ENCODE results near the gene ALCAM. TPM values are rescaled to one million over a fixed set of nuclear protein-coding genes. Genes with fewer than 3 reads are reported as not detected.
A peak's percentile ranks its signal among the peaks of the same experiment; 100 is the strongest.
"Not testable (repeated sequence)": the region's sequence is repeated elsewhere in the genome, so short reads cannot be mapped to it uniquely, and the experiment has no call there.

The ALCAM gene
- total RNA-seq, 3 donors from 2014 or later, result 8.7 to 11.1 (median 10.7) TPM

DNA sequence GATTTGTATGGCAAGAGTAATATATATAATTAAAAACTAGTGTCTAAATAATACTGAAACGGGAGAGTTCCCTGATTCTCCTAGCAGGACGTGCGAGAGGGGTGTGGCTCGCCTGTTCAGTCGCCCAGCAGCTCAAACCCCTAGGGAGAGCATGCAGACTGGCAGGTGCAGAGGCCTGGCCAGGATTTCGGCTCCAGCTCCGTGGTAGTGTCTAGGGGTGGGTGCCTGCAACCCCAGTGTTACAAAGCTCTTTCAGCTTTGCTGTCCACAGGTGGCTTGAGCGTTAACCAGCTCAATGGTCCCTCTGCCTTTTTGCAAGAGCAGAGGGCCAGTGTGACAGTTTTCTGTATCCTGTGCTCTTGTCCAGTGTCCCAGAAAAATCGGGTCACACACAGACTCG is 226.6 kb downstream of the ALCAM start:
- DNase-seq (no peak), ATAC-seq (no peak)
- Mint-ChIP-seq H3K4me1 (ENCODE audit: low read depth) (peaks cover 7% of the 10 kb centered on the region), H3K9me3 (no peaks in the 10 kb centered on the region), H3K27me3 (ENCODE audit: low read depth) (peaks cover 2% of the 10 kb centered on the region), H3K4me3 (no peak overlapping the region), H3K36me3 (ENCODE audit: insufficient read depth) (no peaks in the 10 kb centered on the region)

DNA sequence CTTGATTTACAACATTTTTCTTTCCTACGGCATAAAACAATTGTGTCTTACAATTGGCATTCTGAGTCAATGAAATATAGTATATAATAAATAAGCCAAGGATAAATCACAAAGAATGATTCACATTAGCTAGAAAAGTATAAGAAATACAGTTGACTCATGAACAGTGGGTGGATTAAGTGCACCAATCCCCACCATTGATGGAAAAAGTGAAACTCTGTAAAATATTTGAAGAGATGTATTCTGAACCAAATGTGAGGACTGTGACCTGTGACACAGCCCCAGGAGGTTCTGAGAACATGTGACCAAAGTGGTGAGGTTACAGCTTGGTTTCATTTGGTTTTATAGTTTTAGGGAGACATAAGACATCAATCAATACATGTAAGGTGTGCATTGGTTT is 227.5 kb downstream of the ALCAM start:
- peak; percentile 95 for ATAC-seq
- peaks cover 7% of the 10 kb centered on the region for H3K4me1 Mint-ChIP-seq (ENCODE audit: low read depth)
- no peak for DNase-seq
- H3K36me3 Mint-ChIP-seq (ENCODE audit: insufficient read depth), result no peaks in the 10 kb centered on the region
- no peaks in the 10 kb centered on the region for H3K9me3 Mint-ChIP-seq
- H3K4me3 Mint-ChIP-seq, result no peak overlapping the region
- peaks cover 2% of the 10 kb centered on the region for H3K27me3 Mint-ChIP-seq (ENCODE audit: low read depth)

DNA sequence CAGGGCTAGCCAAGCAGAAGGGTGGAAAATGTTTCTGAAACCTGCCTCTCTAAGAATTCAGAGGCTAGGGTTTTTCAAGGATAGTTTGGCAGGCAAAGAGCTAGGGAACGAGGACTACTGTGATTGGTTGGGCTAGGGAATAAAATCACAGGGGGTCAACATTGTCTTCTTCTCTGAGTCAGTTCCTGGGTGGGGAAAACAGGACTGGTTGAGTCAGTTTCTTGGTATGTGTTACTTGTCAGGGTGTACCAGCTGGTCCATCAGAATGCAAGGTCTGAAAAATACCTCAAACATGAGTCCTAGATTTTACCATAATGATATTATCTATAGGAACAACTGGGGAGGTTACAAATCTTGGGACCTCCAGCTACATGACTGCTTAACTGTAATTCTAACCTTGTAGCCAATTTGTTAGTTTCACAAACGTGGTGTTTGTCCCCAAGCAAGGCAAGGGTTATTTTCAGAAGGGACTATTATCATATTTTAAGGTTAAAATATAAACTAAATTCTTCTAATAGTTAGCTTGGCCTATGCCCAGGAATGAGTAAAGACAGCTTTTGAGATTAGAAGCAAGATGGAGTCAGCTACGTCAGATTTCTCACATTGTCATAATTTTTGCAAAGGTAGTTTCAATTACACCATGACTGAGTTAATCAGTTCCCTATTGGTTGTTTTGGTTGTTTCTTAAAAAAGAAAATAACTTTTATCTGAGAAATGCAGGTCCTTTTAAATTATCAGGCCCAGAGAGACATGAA is 231.5 kb downstream of the ALCAM start:
- DNase-seq, result no peak
- peak in 1 of 2 donors; percentile 47 for ATAC-seq
- Mint-ChIP-seq H3K36me3 (ENCODE audit: insufficient read depth) (no peaks in the 10 kb centered on the region), H3K9me3 (no peaks in the 10 kb centered on the region), H3K4me1 (ENCODE audit: low read depth) (peaks cover 7% of the 10 kb centered on the region), H3K4me3 (no peak overlapping the region), H3K27me3 (ENCODE audit: low read depth) (no peaks in the 10 kb centered on the region)

DNA sequence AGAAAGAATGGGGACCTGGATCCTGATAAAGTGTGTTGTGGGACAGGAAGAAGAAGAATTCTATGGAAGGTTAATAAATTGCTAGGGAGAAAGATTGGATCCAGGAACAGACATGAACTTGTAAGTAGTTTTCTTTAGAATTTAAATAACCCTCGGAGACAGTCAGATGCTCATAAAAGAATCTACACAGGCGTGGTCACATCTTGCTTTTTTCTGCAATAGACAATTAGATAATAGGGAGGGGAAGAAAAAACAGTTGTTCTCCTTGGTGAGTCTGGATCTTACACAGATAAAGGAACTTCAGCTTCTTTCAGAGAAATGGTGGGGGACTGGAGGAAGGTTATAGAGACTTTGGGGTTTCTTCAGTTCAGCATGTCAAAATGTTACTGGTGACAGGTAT is 232.6 kb downstream of the ALCAM start:
- Mint-ChIP-seq H3K4me1 (ENCODE audit: low read depth) (peaks cover 2% of the 10 kb centered on the region), H3K4me3 (no peak overlapping the region), H3K36me3 (ENCODE audit: insufficient read depth) (no peaks in the 10 kb centered on the region), H3K9me3 (no peaks in the 10 kb centered on the region), H3K27me3 (ENCODE audit: low read depth) (no peaks in the 10 kb centered on the region)
- no peak for ATAC-seq
- no peak for DNase-seq

DNA sequence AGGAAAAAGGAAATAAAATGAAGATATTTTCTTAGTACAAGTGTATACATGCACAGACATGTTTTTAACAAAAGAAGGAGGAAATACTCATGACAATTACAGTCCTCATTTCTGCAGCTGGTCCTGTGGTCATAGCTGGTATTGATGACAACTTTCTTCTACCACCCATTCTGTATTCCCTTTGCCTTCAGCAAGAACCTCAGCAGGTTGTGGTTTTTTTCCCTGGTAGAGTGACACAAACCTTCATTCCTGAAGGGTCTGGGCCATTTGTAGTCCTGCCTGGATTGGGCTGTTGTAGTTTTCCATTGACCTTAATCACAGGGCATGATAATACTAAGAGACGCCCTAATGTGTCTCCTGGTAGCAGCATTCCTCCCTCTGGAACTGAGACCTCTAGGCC is 235.0 kb downstream of the ALCAM start:
- H3K9me3 Mint-ChIP-seq; H3K27me3 Mint-ChIP-seq (ENCODE audit: low read depth); H3K36me3 Mint-ChIP-seq (ENCODE audit: insufficient read depth); H3K4me1 Mint-ChIP-seq (ENCODE audit: low read depth); DNase-seq; ATAC-seq; H3K4me3 Mint-ChIP-seq: not testable (repeated sequence)

DNA sequence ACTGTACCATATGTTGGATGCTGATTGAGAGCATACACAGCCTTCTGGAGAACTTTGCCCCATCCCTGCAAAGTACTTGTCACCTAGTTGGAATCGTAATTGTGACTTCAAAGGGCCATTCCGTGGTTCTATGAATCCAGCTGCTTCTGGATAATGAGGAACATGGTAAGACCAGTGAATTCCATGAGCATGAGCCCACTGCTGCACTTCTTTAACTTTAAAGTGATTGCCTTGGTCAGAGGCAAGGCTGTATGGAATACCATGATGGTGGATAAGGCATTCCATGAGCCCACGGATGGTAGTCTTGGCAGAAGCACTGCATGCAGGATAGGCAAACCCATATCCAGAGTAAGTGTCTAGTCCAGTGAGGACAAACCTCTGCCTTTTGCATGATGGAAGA is 235.6 kb downstream of the ALCAM start:
- not testable (repeated sequence) for H3K27me3 Mint-ChIP-seq (ENCODE audit: low read depth); H3K9me3 Mint-ChIP-seq; H3K4me3 Mint-ChIP-seq; H3K36me3 Mint-ChIP-seq (ENCODE audit: insufficient read depth); H3K4me1 Mint-ChIP-seq (ENCODE audit: low read depth); DNase-seq; ATAC-seq

DNA sequence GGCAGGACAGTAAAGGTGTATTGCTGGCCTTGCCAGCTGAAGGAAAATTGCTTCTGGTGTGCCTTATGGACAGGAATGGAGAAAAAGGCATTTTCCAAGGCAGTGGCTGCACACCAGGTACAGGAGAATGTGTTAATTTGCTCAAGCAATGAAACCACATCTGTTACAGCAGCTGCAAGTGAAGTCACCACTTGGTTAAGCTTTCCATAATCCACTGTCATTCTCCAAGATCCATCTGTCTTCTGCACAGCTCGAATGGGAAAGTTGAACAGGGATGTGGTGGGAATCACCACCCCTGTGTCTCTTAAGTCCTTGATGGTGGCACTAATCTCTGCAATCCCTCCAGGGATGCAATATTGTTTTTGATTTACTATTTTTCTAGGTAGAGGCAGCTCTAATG is 236.8 kb downstream of the ALCAM start:
- H3K9me3 Mint-ChIP-seq; ATAC-seq; H3K27me3 Mint-ChIP-seq (ENCODE audit: low read depth); H3K4me3 Mint-ChIP-seq; DNase-seq; H3K36me3 Mint-ChIP-seq (ENCODE audit: insufficient read depth); H3K4me1 Mint-ChIP-seq (ENCODE audit: low read depth): not testable (repeated sequence)

DNA sequence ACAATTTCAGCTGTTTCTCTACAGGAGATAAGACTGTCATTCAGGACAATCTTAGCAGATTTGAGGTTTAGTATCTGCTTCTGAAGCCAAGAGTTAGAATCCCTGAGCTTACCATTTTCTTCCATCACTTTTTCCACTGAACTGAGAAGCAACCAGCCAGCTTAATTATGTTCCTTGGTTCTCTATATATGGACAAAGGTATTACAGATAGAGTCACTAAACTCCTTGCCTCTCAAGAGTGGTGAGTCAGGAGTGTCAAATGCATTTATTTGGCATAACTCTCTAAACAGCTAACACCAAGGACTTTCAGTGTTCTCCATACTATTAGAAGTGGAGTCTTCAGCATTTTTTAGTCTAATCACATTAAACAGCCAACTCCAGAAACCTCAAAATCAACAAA is 239.3 kb downstream of the ALCAM start:
- Mint-ChIP-seq H3K36me3 (ENCODE audit: insufficient read depth) (no peaks in the 10 kb centered on the region), H3K27me3 (ENCODE audit: low read depth) (peaks cover 3% of the 10 kb centered on the region), H3K9me3 (no peaks in the 10 kb centered on the region), H3K4me3 (no peak overlapping the region), H3K4me1 (ENCODE audit: low read depth) (no peaks in the 10 kb centered on the region)
- ATAC-seq (no peak), DNase-seq (no peak)

DNA sequence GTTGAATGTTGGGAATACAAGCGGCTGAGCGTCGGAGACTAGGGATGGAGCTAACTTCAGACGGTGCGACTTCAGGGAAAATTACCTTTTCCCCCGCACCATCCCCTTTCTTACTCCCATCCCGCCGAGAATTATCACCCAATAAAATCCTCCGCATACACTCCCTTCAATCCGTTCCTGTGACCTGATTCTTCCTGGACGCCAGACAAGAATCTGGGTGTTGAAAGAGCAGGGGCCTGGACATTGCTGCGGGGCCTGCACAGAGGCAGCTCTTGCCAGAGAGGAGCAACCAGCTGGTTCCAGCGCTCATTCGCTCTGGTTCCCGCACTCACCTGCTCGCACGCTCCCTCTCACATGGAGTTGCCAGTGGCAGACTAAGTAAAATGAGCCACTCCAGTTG is 241.9 kb downstream of the ALCAM start:
- no peak overlapping the region for H3K4me3 Mint-ChIP-seq
- no peaks in the 10 kb centered on the region for H3K36me3 Mint-ChIP-seq (ENCODE audit: insufficient read depth)
- H3K4me1 Mint-ChIP-seq (ENCODE audit: low read depth), result no peaks in the 10 kb centered on the region
- DNase-seq (no peak), ATAC-seq (no peak)
- no peaks in the 10 kb centered on the region for H3K9me3 Mint-ChIP-seq
- H3K27me3 Mint-ChIP-seq (ENCODE audit: low read depth), result peaks cover 3% of the 10 kb centered on the region

DNA sequence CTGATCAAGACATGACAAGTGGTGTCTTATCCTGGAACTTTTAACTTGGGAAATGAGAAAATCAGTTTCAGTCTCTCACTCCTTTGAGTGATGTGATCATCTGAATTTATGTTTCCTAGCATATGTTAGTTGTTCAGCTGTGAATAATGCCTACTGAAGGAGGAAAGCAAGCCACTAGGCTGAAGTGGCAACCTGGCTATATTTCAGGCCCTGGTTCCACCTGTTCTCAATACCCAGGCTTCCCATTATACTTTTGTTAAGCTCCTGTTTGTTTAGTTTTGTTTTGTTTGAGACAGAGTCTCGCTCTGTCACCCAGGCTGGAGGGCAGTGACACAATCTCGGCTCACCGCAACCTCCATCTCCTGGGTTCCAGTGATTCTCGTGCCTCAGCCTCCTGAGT is 243.8 kb downstream of the ALCAM start:
- DNase-seq (no peak), ATAC-seq (no peak)
- no peaks in the 10 kb centered on the region for H3K9me3 Mint-ChIP-seq
- H3K4me1 Mint-ChIP-seq (ENCODE audit: low read depth), result no peaks in the 10 kb centered on the region
- H3K27me3 Mint-ChIP-seq (ENCODE audit: low read depth), result peaks cover 3% of the 10 kb centered on the region
- H3K36me3 Mint-ChIP-seq (ENCODE audit: insufficient read depth), result no peaks in the 10 kb centered on the region
- no peak overlapping the region for H3K4me3 Mint-ChIP-seq

DNA sequence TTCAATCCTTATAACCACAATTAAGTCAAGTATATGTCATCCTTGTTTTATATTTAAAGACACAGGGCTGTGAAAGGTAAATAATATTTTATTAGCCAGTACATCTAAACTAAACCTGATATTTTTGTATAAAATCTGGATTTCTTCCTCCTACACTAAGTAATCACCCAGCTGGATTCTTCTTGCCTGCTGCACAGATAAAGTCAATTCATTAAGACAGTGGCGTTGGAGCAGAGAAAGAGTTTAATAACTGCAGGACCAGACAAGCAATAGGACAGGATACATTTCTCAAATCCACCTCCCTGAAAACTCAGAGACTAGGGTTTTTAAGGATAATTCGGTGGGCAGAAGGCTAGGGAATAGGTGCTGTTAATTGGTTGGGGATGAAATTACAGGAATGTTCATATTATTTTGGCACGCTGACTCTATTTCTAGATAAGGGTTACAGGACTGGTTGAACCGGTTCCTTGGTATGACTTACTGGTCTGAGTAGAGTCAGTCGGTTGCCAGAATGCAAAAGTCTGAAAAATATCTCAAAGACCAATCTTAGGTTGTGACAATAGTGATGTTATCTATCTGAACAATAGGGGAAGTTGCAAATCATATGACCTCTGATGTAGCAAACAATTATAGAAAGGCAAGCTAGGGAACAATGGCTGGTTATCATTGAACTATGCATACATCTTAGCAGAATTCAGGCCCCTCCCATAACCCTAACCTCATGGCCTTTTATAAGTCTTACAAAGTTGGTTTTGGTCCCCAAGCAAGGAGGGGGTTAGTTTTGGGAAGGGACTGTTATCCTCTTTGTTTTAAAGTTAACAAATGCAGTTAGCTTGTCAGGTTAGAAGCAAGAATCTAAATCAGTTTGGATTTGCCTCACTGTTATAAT is 244.8 kb downstream of the ALCAM start:
- no peak overlapping the region for H3K4me3 Mint-ChIP-seq
- H3K36me3 Mint-ChIP-seq (ENCODE audit: insufficient read depth), result no peaks in the 10 kb centered on the region
- H3K9me3 Mint-ChIP-seq, result no peaks in the 10 kb centered on the region
- ATAC-seq, result no peak
- H3K4me1 Mint-ChIP-seq (ENCODE audit: low read depth), result no peaks in the 10 kb centered on the region
- H3K27me3 Mint-ChIP-seq (ENCODE audit: low read depth), result peaks cover 3% of the 10 kb centered on the region
- no peak for DNase-seq

DNA sequence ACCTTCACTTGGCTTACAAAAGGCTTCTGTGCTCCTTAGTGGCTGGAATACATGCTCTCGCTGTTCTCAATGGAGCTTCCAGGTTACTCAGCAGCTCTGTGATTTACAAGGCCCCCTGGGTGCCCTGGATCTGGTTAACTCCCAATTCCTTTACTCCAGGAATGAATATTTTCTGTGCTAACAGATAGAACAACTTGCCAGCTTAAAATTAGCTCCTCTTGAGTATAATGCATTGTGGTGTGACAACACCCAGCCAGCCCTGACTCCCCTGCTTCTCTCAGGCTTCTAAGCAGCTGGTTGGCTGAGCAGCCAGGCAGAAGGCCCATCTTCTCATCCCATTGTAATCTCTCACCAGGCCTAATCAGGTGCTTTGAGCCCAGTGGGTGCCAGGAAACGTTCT is 246.4 kb downstream of the ALCAM start:
- DNase-seq, result no peak
- H3K4me1 Mint-ChIP-seq (ENCODE audit: low read depth), result no peaks in the 10 kb centered on the region
- no peaks in the 10 kb centered on the region for H3K9me3 Mint-ChIP-seq
- H3K4me3 Mint-ChIP-seq, result no peak overlapping the region
- no peaks in the 10 kb centered on the region for H3K27me3 Mint-ChIP-seq (ENCODE audit: low read depth)
- no peak for ATAC-seq
- no peaks in the 10 kb centered on the region for H3K36me3 Mint-ChIP-seq (ENCODE audit: insufficient read depth)

DNA sequence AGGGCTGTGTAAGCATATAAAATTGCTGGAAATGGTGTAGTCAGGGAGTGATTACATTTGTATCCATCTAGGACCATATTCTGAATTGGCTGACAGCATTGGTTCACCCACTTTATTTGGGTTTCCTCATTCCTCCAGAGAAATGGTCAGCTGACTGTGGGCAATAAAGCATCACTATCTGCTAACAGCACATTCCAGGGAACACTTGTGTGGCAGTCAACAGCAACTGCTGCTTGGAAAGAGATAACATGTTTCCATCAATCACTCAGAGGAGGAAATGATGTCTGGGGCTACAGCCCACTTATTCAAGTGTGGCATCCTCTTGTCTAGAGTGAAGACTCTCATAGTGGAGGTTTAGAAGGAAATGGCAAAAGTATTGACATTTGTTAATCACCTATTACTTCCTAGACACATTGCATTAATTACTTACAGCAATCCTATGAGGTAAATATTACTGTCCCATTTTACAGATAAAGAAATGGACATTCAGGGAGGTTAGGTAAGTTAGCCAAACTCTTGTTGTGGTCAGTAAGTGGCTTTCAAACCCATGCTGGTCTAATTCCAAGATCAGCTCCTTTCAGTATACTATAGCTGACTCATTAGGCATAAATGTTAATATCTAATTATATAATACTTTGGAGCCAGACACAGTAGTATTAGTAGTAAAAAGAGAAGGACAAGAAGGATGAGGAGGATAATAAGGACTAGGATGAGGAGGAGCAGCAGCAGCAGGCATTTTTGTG is 247.8 kb downstream of the ALCAM start:
- Mint-ChIP-seq H3K4me3 (no peak overlapping the region), H3K9me3 (no peaks in the 10 kb centered on the region), H3K36me3 (ENCODE audit: insufficient read depth) (no peaks in the 10 kb centered on the region), H3K4me1 (ENCODE audit: low read depth) (no peaks in the 10 kb centered on the region), H3K27me3 (ENCODE audit: low read depth) (no peaks in the 10 kb centered on the region)
- ATAC-seq, result no peak
- no peak for DNase-seq

DNA sequence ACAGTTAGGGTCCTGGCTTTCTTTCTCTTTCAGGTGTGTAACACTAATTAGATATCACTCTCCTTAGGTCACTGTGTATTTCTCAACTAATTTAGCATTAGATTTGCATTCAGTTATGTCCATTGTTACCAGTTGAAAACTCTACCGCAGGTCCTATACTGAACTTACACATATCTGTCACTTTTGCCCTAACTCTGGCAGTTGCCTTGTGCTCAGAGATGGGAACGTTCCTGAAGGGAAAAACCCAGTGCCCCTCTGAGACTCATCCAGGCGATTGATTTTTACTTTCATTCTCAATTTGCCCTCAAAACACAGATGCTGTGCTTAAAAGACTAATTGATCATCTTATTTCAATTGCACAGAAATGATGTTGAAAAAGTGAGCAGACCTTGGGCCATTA is 249.1 kb downstream of the ALCAM start:
- H3K36me3 Mint-ChIP-seq (ENCODE audit: insufficient read depth), result no peaks in the 10 kb centered on the region
- no peak overlapping the region for H3K4me3 Mint-ChIP-seq
- DNase-seq (no peak), ATAC-seq (no peak)
- H3K27me3 Mint-ChIP-seq (ENCODE audit: low read depth), result no peaks in the 10 kb centered on the region
- no peaks in the 10 kb centered on the region for H3K9me3 Mint-ChIP-seq
- H3K4me1 Mint-ChIP-seq (ENCODE audit: low read depth), result no peaks in the 10 kb centered on the region

All from activated T-cell treated with anti-CD3 and anti-CD28 coated beads, Interleukin-2, amount 50 U/mL, for 4 hours (primary cell).